HG02610 (cell line): ENCODE results near the gene TTYH3.
A peak's percentile ranks its signal among the peaks of the same experiment; 100 is the strongest.
"Not testable (repeated sequence)": the region's sequence is repeated elsewhere in the genome, so short reads cannot be mapped to it uniquely, and the experiment has no call there.

Experiments used
- ATAC-seq: cut with Tn5 transposase; IDR thresholded peaks from one replicate; pipeline ENCODE4 v1.9.1; 2021; ENCODE audit warnings: mild to moderate bottlenecking, moderate library complexity; ENCODE audit not compliant: unreplicated experiment

The TTYH3 gene

GRCh38 chr7:2662273-2663120 is 30.7 kb downstream of the TTYH3 start:
- no peak for ATAC-seq

DNA sequence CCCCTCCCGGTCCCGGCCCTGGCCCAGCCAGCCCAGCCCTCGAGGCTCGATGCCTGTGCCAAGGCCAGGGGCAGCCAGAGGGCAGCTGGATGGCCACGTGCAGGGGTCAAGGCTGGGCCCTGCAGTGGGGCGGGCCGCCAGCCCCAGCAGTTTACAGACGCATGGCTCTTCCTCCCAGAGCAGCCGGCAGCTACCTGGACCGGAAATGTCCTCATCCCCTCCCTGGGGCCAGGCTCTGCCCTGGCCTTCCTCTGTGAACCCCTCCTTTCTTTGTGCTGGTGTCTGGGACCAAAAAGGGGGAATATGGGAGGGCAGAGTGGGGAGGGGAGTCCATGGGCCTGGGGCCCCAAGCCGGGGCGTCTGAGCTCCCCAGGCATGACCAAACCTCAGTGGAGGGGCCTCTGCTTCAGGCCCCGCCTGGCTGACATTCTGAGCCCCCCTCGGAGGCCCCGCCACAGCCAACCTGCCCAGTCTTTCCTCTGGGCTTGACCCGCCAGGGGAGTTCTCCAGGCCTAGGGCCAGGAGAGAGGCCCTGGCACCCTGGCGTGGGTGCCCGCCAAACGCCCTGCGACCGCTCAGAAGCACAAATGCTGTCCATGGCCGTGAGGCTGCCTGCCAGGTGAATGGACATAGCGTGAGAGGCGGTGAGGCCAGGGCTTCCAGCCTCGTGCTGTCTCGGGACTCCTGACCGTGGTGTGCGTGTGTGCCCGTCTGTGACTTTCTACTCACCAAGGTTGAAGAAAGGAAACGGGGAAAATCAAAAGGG is 31.5 kb downstream of the TTYH3 start:
- no peak for ATAC-seq

DNA sequence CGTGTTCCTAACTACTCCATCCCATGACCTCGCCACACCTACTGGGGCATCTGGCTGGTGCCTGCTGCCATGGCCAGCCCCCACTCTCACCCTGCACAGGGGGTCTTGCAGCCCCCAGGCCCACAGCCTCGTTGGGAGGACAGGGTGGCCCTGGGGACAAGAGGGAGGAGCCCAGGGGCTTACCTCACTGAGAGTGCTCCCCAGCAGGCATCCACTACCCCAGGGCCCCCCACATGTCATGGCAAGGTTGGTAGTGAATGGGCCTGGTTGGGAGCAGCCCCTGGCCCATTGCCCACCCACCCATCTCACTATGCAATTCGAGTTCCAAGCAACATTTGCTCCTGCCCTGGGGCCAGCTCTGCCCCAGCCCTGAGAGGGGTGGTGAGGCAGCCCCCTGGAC is 32.2 kb downstream of the TTYH3 start:
- no peak for ATAC-seq

GRCh38 chr7:2665359-2665791 is 33.6 kb downstream of the TTYH3 start:
- ATAC-seq = no peak

- ATAC-seq = no peak
Measured at GRCh38 chr7:2666155-2666554, 34.4 kb downstream of the TTYH3 start.

- ATAC-seq = no peak
Measured at GRCh38 chr7:2666588-2667250, 34.9 kb downstream of the TTYH3 start.

DNA sequence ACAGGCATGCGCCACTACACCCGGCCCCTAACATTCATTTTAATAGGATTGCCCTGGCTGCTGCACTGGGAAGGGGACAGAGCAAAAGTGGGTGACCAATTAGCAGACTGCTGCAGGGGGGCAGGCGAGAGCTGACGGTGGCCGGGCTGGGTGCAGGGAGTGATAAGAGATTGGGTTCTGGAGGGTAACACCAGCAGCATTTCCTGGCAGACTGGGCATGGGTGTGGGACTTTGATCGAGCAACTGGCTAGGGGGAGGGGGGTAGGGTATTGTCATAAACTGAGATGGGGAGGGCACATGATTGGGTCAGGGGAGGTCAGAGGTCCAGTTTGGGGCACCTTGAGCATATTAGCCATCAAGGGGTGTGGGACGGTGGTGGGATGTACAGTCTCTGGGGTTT is 36.1 kb downstream of the TTYH3 start:
- no peak for ATAC-seq

DNA sequence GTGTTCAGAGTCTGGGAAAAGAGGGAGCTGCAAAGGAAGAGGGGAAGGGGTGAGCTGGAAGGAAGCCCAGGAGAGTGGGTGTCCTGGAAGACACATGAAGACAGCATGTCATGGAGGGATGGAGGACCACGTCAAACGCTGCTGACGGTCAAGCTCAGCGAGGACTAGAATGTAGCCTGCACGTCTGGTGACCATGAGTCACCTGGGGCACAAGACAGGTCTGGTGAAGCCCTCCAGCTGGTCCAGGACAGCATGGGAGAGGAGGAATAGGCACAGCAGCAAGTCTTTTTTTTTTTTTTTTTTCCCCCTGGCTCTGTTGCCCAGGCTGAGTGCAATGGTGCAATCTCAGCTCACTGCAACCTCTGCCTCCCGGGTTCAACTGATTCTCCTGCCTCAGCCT is 36.6 kb downstream of the TTYH3 start:
- ATAC-seq = no peak

DNA sequence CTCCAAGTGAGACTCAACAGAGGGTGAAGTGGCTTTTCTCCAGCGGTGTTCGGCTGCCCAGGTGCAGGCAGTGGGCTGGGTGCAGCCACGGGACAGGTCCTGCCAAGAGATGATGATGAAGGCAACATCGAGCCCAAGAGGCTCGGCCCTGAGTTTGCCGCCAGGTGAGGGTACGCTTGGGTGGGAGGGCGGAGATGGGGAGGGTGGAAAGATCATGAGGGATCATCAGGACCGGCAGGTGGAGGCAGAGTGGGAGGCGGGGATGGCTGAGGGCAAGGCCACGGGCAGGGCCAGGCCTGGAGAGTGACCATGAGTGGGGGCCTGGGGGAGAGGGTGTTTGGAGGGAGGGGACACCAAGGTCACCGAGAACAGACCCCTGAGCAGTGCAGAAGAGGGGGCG is 38.4 kb downstream of the TTYH3 start:
- ATAC-seq = no peak

- peak; percentile 65 for ATAC-seq
Measured at GRCh38 chr7:2670720-2671391, 39.1 kb downstream of the TTYH3 start.

GRCh38 chr7:2673214-2673613 is 41.4 kb downstream of the TTYH3 start:
- not testable (repeated sequence) for ATAC-seq

DNA sequence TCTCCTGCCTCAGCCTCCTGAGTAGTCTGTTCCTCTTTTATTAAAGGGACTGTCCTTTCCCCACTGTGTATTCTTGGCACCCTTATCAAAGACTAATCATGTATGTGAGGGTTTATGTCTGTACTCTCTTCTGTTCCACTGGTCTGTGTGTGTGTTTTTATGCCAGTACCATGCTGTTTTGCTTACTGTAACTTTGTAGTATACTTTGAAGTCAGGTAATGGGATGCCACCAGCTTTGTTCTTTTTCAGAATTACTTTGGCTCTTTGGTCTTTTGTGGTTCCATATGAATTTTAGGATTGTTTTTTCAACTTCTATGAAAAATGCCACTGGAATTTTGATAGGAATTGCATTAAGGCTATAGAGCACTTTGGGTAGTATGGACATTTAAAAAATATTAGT is 42.1 kb downstream of the TTYH3 start:
- no peak for ATAC-seq

- no peak for ATAC-seq
Measured at GRCh38 chr7:2675256-2675764, 43.5 kb downstream of the TTYH3 start.

DNA sequence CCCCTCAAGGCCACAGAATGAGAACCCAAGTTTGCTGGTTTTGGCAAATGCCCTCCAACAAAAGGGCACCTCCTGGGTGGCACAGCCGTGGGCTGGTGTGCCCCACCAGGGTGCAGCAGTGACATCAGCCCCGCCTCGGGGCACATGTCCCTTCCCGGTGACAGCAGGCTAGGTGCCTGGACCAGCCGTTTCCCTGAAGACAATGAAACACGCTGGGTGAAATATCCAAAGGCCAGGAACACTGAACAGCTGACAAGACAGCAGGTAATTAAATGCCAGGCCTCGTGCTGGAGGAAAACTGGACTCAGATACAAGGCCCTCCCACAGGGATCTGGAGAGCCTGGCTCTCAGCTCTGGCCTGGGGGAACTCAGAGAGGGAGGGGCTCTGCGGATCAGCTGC is 44.8 kb downstream of the TTYH3 start:
- not testable (repeated sequence) for ATAC-seq

DNA sequence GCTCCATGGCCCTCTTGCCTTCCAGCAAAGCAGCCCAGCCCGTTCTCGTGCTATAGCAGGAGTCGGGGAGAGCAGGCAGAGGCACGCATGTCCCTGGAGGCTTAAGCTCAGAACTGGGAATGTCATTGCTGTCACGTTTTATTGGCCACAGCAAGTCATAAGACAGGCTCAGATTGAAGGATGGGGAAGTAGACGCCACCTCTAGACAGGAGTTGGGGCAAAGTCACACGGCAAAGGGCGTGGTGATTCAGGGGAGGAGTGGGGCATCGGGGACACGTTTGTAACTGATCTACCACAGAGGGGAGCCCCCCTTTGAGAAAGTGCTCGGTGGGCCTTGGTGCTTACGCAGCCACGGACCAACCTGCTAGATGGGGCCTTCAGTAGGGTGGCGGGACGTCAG is 46.7 kb downstream of the TTYH3 start:
- ATAC-seq = not testable (repeated sequence)

DNA sequence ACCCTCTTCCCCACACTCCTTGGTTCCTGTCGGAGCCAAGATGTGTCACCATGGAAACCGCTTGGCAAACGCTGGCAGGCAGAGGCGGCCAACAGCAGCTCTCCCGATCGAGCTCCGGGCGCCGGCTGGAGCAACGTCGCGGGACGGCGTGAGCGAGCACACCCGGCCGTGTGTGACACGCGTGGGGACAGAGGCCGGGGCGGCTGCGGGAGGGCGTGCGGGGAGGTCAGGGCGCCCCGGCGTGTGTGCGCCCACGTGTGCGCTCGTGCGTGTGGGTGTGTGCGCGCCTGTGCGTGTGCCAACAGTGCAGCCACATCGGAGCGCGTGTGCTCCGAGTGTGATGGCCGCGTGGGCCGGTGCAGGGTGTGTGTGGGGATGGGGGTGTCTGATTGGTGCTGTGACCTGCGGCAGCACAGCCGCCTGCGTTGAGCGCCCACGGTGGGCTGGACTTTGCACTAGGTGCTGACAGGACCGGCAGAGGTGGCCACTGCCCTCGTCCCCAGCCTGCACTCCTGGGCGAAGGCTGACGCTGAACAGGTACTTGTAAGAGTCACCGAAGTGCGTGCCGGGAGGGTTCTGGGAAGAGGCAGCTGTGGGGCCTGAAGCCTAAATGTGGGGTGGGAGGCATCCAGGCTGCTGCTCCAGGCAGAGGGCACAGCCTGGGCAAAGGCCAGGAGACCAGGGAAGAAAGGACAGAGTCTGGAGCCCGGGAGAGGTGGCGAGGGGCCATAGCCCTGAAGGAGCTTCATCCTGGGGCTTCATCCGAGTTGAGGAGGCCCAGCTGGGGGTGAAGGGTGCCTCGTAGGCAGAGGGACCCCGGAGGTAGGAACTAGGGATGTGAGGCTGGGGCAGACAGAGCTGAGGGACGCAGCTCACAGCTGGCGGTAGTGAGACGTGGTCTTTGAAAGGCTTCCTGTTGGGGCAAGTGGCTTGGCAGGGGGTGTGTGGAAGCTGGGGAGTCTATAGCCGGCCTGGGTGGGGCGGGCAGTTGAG is 47.6 kb downstream of the TTYH3 start:
- not testable (repeated sequence) for ATAC-seq

GRCh38 chr7:2680256-2680655 is 48.5 kb downstream of the TTYH3 start:
- ATAC-seq = no peak

DNA sequence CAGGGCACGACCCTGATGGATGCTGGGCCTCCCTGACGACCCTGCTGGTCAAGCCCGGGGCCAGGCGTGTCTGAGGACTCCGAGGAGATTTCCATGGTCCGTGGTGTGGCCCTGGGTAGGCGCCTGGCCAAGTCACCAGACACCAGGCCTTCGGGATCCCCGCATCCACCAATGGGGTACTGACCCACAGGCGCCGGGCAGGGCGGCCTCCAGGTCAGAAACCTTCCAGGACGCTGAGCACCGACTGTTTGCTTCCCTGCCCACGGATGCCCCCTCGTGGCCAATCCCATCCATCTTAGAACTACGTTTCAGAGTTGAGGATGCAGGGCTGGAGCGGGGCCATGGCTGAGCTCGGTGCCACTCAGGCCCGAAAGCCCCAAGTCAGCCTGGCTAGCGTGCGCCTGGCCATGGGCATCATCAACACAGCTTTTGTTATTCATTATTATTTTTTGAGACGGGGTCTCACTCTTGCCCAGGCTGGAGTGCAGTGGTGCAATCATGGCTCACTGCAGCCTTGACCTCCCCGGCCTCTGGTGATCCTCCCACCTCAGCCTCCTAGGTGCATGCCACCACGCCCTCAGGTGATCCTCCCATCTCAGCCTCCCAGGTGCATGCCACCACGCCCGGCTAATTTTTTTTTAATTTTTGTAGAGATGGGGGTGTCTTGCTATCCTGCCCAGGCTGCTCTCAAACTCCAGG is 49.2 kb downstream of the TTYH3 start:
- no peak for ATAC-seq
